Activated CD8-positive, alpha-beta memory T cell treated with anti-CD3 and anti-CD28 coated beads for 36 hours (primary cell): ENCODE measurements around the gene CYP17A1. TPM values are rescaled to one million over a fixed set of nuclear protein-coding genes. Genes with fewer than 3 reads are reported as not detected.

Experiments
- CTCF ChIA-PET: fragments of 350-600 bp; sonication (Branson Sonifier 250); formaldehyde crosslinking; loops from one replicate; lab custom pipeline; 2021; ENCODE audit warnings: antibody characterized with exemption; lab: Charles Lee
- POLR2A ChIA-PET: fragments of 350-600 bp; sonication (Branson Sonifier 250); formaldehyde crosslinking; loops from one replicate; lab custom pipeline; 2021; ENCODE audit warnings: antibody characterized with exemption; lab: Charles Lee
- total RNA-seq, 2 experiments: library from RNA; stranded (reverse); gene quantifications; one replicate each; pipeline ENCODE4 v1.2.3, GENCODE V29; 2021

CYP17A1 gene
- total RNA-seq, 2 experiments from 2014 or later = not detected

DNA sequence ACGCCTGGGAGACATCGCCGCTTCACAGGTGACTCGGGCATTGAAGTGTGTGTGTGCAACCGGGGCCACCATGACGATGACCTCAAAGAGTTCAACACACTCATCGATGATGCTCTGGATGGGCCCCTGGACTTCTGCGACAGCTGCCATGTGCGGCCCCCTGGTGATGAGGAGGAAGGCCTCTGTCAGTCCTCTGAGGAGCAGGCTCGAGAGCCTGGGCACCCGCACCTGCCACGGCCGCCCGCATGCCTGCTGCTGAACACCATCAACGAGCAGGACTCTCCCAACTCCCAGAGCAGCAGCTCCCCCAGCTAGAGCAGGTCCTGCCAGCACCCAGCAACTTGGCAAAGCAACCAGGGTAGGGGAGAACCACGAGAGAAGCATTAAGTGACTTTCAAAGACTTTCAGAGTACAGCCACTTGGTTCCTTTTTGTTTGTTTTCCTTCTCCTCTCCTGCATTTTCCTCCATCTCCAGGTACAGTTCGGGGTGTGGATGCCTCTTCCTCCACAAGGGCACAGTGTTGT is 24.1 kb downstream of the CYP17A1 start:
- ChIA-PET POLR2A (no interaction called here), CTCF (no interaction called here)

DNA sequence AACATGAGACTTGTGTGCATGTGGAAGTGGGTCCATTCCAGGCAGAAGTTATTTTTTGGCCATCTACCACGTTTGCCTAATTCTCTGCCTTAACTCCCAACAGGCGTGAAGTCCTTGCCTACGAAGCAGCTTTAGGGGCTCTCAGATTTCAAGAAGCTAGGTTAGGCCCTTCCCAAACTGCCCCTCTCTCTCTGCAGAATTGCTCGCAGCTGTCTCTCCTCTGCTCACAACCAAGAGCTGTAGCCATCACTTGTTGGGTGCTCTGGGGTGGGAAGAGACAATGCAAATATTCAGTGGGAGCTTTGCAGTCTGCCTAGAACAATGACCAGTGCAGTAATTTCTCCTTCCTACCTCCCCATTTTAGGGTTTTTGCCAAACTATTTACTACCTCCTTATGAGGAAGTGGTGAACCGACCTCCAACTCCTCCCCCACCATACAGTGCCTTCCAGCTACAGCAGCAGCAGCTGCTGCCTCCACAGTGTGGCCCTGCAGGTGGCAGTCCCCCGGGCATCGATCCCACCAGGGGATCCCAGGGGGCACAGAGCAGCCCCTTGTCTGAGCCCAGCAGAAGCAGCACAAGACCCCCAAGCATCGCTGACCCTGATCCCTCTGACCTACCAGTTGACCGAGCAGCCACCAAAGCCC is 24.9 kb downstream of the CYP17A1 start:
- POLR2A ChIA-PET = no interaction called here
- CTCF ChIA-PET = no interaction called here

DNA sequence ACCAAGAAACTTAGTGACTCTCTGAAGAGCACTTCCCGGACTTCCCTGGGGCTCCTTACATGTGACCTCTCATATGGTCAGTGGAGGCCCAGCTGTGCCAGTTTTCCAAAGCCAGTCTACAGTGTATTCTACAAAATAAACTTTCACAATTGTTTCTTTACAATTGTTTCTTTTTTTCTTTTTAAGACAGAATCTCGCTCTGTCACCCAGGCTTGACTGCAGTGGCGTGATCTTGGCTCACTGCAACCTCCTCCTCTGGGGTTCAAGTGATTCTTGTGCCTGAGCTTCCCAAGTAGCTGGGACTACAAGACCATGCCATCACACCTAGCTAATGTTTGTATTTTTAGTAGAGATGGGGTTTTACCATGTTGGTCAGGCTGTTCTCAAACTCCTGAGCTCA is 25.9 kb downstream of the CYP17A1 start:
- CTCF ChIA-PET = no interaction called here
- POLR2A ChIA-PET = no interaction called here

DNA sequence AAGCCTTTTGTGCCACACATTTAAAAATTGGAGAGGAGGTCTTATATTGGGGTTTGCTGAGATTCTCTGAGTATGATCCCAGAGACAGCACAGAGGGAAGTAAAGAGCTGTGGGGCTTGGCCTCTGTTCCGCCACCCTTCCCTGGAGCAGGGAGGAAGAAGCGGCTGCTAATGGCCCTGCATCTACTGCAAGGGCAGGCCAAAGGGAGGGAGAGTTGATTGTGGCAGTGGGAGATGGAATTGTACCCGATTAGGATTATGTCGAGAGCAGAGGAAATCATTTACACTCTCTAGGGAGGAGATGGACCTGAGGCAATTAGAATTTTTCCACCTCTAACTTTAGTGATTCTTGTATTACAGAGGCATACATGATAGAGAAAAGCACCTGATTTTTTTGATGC is 28.8 kb downstream of the CYP17A1 start:
- CTCF ChIA-PET = no interaction called here
- POLR2A ChIA-PET = no interaction called here

DNA sequence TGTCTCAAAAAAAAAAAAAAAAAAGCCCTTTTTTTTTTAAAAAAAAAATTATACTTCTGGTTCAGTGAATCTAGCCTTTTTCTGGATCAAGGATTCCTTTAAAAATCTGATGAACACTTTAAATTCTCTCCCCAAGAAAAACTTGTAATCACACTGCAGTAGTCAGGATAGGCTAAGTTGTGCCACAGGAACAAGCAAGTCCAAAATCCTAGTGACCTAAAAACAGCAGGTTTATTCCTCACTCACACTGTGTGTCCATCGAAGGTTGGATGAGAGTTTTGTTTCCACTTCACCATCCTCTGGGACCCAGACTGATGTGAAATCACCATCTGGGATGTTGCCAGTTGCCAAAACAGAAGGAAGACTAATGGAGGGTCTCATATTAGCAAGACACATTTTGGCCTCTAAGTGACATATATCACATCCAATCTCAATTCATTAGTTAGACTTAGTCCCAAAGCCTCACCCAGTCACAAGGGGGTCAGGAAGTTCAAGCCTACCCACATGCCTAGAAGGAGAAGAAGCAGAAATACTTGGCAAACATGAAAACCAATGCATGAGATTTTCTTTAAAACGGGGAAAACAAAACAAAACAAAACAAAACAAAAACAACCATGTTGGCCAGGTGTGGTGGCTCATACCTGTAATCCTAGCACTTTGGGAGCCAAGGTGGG is 32.7 kb downstream of the CYP17A1 start:
- POLR2A ChIA-PET = no interaction called here
- CTCF ChIA-PET = no interaction called here

DNA sequence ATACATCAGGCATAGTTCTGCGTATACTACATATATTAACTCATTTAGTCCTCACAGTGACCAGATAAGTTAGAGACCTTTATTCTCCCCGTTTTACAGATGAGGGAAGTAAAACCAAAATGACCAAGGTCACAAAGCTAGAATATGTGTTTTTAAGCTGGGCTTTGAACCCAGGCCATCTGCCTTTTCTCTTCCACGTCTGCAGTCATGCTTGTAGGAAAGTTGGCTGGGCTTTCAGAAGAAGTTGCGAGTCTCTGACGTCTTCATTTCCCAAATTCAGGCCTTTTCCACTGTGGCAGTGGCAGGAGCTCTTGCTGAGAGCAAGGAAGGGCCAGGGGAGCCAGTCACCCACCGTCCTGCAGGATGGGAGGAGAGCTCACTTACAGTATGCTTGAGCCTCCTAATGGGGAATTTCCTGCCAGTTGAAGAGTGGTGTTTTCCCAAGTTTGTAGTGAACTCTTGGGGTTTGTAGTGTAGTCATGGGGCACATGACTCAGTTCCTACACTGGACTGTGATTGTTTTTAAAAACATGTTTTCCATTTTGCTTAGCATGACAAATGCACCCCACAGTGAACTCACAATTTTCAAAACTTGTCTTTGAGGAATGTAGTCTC is 34.2 kb downstream of the CYP17A1 start:
- CTCF ChIA-PET = interaction anchor here (0.8 kb wide), 1 partner anchor 111 kb away, joined by 3 read pairs; no protein-coding TSS in a partner anchor

DNA sequence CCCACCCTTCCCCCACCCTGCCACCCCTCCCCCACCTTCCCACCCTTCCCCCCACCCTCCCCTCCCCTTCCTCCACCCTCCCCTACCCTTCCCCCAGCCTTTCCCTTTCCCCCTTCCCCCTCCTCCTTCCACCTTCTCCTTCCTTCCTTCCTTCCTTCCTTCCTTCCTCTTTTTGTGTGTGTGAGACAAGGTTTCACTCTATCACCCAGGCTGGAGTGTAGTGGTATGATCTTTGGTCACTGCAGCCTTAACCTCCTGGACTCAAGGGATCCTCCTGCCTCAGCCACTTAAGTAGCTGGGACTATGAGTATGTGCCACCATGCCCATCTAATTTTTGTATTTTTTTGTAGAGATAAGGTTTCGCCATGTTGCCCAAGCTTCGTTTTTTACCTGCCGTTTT is 35.2 kb downstream of the CYP17A1 start:
- POLR2A ChIA-PET = no interaction called here
- CTCF ChIA-PET = no interaction called here

More for the DNA sequence above, 34.2 kb downstream of the CYP17A1 start:
- POLR2A ChIA-PET = no interaction called here

DNA sequence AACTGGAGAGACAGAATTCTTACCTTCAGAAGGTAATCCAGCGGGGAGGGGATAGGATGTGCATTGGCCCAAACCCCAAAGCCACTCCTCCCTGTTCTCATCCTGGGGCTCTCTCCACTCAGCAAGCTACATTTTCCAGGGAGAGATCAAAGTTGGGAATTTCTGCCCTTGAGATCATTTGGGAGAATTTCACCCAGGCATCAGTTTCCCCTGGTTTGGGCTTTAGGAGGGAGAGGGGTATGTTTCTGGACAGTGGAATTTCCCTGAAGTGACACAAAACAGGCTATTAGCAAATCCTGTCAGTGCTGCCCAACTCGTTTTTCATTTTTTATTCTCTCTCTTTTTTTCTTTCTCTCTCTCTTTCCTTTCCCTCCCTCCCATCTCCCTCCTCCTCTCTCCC is 35.7 kb downstream of the CYP17A1 start:
- ChIA-PET POLR2A (no interaction called here), CTCF (no interaction called here)

DNA sequence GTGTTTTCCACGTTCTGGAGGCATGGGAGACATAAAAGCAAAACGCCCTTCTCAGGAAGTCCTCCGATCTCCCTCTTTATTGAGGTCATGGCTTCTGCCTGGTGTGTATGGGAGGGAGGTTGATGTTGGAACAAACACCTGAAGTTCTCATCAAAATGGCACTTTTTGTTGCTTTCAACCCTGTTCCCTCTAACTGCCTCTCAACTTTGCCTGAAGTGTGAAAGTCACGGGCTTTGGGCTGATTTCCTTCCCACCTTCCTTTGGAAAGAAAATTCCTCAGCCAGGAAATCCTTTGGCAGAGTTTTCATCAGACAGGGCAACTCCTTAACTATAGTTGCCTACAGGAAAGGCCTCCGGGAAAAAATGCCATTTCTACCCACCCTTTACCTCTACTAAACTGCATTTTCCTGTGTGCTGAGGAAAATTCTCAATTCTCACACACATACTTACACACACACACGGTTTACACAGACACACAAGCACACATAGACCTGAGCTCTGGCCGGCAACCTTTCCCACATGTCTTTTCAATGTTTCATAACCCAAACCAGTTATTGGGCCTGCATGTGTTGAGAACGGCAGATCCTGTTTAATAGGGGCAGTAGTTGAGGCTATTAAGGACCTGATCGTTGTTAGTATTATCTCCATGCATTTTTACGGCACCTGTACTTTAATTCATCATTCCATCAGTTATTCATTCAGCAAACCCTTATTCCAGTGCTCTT is 36.4 kb downstream of the CYP17A1 start:
- CTCF ChIA-PET = no interaction called here
- POLR2A ChIA-PET = no interaction called here

DNA sequence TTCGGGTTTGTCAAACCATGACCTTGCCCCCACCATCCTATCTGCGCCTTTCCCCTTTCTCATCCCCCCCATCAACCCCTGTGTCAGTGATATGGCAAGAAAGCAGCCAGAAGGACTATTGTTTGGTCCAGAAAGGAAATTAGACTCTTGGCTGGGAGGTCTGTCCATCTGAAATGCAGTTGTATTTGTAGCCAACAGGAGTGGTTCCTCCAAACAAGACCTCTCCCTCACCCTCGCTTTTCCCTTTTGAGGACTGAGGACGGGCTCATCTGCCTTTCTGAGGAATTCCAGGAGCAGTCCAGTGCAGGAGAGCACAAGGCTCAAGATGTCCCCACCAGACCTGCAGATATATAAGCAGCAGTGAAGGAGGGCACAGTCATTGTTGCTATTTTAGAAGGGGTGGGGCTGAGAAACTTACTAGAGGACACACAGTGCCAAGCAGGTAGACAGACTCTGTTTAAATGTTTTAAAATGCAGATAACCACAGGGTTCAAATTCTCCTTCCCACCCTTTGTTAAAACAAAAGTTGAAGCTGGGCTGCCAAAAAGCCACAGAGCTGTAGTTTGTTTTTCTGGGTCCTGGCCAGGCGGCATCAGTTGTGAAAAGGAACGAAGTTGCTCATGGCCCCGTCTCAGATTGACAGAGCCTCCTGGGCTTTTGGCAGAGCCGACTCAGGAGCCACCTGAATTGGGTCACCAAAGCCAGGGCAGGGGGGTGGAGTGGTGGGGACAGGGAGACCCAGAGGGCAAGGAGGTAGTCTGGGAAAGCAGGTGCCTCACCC is 37.3 kb downstream of the CYP17A1 start:
- ChIA-PET CTCF (no interaction called here), POLR2A (no interaction called here)

DNA sequence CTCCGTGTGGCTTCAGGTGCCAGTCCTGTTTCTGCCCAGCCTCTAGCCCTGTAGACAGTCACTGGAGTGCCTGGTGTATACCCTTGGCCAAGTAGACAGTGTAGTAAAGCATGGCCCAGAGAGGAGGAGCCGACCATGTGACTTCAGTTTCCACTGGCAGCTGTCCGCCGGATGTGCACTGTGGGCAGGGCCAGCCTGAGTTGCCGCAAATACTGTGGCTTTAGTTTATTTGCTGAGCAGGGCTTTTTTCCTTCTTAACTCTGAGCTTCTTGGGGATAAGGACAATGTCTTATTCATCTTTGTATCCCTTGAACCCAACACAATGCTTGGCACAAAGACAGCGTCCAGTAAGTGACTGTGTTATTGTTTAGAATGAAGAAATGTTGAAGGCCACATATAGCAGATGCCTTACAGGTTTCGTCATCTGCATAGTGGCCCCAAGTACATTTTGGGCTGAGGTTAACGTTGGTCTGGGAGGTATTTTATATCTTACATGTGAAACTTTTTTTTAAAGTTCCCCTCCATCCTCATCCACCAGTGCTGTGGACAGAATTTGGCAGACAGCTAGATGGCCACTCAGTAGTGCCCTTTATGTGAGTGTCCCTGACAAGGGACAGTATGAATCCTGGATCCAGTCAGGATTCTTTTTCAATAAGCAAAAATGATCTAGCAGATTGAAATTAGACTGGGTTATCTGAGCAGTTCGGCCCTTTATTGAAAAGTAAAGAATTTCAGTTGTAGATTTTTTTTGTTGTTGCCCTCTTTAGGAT is 40.6 kb downstream of the CYP17A1 start:
- CTCF ChIA-PET = interaction anchor here (0.6 kb wide), 2 partner anchors 100 to 1518 kb away, joined by 3 read pairs; no protein-coding TSS in a partner anchor
- POLR2A ChIA-PET = no interaction called here

DNA sequence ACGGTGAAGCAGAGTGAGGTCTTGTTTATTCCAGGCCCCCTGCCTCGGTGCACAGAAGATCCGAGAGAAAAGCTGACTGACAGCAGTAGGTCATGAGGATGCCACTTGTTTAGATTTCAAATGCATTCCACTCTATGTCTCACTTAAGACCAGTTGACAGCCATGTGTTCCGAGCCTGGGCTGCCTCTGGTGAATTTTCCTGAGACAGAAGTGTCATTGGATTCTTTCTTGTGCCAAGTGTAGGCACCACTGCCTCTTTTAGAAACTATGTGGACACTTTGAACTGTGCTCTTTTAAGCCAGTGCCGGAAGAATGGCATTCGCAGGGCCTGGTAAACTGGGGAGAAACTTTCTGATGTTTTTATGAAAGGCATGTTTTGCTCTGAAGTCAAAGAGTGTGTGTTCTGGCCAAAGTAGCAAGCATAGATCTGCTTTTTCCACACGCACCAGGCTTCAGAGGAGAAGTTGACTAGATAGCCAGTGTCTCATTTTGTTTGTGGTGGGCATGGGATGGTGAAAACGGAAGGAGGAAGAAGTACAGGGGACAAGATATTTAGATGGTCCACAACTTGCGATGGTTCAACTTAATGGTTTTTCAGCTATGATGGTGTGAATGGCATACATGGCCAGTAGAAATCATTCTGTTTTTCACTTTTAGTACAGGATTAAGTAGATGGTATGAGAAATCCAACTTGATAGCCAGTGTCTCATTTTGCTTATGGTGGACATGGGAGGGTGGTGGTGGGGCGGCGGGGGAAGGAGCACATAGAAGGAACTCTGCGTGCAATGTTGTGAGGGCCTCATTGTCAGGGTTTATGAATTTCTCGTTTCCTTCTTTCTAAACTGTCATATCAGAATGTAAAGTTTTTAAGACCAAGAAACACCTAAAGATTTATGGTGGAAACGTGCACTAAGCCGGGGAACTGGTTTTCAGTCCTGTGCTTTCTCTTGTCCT is 41.5 kb downstream of the CYP17A1 start:
- ChIA-PET CTCF (interaction anchor here (0.6 kb wide), 1 partner anchor 1518 kb away, joined by 3 read pairs; no protein-coding TSS in a partner anchor), POLR2A (no interaction called here)

DNA sequence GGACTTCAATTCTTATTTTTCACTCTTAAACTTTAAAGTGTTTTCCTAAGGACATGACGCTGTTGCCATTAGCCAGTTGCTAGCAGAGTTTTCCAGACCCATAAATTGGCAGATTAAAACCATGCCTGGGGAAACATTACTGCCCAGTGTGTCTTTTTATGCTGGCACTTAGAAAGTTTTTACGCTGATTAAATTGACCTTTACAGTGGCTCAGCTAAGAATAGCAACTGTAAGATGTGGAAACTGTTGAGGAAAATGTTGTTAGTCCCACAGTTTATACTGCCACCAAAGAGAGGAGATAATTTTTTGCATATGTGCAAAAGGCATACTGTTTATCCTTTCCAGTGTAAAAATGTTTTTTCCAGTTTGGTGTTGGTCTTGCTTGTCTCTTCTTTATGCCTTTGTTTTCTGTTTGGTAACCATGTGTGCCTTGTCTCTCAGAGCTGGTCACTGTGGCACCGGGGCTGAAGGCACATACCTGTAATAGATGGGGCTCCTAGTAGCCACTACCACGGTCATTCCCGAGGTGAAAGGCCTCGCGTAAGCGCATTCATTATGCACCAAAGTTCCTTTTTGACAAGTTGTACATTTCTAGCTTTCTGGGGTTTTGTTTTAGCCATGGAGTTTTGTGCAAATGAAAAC is 45.3 kb downstream of the CYP17A1 start:
- POLR2A ChIA-PET = interaction anchor here (0.6 kb wide), 1 partner anchor 13 kb away, joined by 5 read pairs; no protein-coding TSS in a partner anchor

DNA sequence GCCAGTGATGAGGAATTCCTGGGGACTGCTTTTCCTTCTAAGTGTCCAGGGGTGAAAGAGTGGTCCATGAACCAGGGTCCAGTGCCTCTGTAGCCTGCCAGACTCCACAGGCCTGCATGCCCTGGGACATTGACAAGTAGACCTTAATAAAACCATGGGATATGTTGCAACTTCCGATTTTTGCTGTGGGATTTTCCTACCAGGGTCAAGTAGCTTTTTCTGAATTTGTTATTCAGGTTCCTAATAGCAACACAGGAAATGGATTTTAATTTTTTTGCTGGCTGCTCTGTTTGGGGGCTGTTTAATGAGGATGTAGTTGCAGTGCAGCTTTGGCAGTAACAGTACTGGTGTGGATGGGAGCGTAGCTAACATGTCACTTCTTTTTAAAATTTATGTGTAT is 51.4 kb downstream of the CYP17A1 start:
- ChIA-PET CTCF (no interaction called here), POLR2A (no interaction called here)

More for the DNA sequence above, 45.3 kb downstream of the CYP17A1 start:
- CTCF ChIA-PET = interaction anchor here (0.6 kb wide), 1 partner anchor 8 kb away, joined by 3 read pairs; no protein-coding TSS in a partner anchor

DNA sequence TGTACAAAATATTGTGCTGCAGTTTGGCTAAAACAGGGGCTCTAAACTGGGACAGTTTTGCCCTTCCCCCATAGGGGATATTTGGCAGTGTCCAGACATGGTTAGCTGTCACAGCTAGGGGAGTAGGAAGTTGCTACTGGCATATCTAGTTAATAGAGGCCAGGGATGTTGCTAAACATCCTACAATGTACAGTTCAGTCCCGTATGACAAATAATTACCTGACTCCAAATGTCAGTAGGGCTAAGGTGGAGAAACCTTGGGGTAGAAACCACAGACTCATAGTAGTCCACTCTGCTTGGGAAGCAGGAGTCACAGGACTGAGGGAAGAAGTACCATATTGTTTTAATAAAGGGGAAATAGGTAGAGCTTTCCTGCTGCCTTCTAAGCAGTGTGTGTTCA is 53.6 kb downstream of the CYP17A1 start:
- POLR2A ChIA-PET = no interaction called here
- CTCF ChIA-PET = interaction anchor here (0.5 to 0.6 kb wide), 2 partner anchors 8 to 236 kb away, joined by 3 to 4 read pairs; no protein-coding TSS in a partner anchor
